M059J (cell line): ENCODE measurements around the gene ACSS1. TPM values are rescaled to one million over a fixed set of nuclear protein-coding genes. Genes with fewer than 3 reads are reported as not detected.

Source experiments
- DNase-seq: peaks from one replicate; pipeline ENCODE4 v3.0.0-alpha.2; 2012; ENCODE audit warnings: low read depth
- total RNA-seq: library from RNA; depleted of rRNA; stranded (reverse); fragments of >200 nt; shearing (Covaris generic); gene quantifications from 2 replicates; pipeline ENCODE4 v1.2.3, GENCODE V29; 2014

The ACSS1 gene
- total RNA-seq, 1 experiment from 2014 or later: 0.32 TPM

DNA sequence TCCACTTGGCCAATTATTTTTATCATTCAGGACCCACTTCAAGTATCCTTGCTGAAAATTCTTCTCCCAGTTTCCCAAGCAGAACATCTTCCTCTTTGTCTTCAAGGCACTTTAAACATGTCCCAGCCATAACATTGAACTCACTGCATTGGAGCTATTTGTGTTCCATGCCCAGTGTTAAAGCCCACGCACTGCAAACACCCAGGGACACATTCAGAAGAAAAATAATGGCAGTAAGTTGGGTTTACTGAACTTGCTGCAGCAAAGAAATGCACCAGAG lies 63.8 kb downstream of the ACSS1 start:
- no peak for DNase-seq

DNA sequence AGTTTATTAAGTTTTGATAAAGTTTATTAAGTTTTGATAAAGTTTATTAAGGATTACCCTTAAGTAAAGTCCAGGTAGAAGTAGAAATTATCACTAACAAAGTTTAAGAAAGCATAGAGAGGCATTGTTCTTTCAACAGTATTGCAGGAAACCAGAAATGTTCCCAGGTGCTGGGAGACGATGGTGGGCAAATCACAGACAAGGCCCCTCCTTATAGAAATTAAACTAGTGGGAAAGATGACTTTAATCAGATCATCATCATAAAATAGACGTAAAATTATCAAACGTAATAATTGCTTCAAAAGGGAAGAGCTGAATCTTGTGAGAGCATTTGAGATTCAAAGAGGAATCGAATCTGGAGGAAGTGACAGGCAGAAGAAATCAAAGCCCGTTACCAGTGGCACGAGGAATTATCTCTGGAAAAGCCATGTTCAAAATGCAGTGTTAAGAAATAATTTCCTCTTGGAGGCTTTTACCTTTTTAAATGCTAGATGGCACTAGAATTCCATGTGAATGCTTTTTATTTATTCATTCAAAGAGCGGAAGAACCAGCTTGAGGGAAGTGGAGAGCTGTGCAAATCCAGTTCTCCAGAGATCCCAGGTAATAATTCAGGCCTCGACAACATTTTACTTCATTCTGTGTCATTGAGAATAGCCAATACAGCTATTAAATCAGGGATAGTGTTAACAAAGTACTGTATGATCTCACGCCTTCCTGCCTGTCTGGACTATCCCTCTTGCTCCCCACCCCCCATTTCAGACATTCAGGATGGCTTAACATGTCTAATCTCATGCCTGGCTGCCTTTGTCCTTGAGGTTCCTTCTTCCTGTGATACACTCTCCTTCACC lies 64.4 kb downstream of the ACSS1 start:
- peak; percentile 75 for DNase-seq

DNA sequence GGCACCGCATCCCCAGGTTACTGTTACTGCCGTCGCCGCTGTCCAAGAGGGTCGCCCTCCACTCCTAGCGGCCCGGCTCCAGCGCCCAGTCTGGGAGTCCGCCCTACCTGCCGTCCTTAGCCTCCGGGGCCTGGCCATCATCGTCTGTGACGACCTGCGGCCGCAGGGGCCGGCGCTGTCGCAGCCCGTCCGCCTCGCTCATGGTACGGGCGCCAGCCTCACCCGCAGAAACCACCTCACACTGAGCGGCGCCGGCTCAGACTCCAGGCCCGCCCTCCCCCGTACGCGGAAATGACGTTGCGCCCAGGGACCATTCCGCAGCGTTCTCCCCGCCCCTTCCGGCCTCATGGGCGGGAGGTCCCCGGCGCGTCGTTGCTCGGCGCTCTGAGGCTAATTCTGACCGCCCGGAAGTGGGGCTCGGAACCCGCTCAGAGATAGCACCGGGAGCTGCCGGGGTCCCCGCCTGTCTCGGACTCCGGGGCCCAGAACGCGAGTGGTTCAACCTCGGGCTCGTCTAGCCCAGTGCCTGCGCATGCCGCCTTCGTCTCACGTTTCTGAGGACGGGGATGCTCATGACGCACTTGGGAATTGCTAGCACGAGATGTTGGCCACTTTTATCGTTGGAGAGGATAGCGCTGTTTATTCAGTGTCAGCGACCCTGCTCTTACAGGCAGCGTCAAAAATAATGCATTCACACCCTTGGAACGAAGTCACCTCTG lies 65.3 kb downstream of the ACSS1 start, which contains the start of gene APMAP:
Gene APMAP (minus strand): TSS at position 265 of the 719 bp plus-strand sequence. CDS start 63 bp downstream, at position 202.
- DNase-seq: peak; percentile 95

DNA sequence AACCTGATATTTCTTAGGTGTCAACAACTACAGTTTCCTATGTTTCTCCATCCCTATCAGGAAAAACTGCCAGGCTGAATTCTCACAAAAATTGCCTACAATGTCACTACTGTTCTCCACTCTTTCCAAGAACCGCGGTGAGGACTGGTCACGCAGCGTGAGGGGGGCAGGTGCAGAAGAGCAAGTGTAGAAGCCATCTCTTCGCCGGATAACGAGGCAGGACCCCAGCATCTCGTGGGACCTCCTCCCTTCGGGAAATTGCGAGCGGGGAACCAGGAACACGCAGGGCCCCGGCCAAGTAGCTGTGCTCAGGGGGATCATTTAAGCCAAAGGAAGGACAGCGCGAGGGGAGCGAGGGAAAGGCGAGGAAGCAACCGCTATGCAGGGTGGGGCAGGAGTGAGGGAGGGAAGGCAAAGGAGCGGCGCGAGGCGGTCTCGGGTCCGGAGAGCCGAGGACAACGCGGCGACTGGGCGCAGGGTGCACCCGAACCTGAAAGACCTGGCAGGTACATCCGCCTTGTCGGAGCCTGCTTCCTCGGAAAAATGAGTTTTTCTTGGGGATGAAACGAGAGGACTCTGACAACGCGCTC lies 65.9 kb downstream of the ACSS1 start:
- peak; percentile 49 for DNase-seq

DNA sequence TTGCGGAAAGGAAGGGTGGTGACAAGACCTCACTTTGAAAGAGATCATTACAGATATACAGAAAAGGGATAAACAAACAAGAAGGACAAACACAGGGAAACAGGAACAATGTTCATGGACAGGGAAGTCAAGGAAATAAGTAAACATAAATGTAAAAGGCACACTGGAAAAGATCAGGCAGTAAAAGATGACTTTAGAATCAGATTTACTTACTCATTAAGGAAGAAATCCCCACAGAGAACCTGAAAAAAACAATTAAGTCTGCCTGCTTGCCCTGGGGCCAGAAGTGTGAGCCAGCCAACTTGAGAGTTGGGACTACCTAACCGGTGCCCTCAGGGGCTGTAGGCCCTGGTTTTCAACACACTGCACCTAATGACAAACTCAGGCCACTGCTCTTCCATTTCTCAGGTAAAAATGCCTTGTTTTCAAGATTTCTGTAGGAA lies 67.1 kb downstream of the ACSS1 start:
- peak; percentile 82 for DNase-seq

DNA sequence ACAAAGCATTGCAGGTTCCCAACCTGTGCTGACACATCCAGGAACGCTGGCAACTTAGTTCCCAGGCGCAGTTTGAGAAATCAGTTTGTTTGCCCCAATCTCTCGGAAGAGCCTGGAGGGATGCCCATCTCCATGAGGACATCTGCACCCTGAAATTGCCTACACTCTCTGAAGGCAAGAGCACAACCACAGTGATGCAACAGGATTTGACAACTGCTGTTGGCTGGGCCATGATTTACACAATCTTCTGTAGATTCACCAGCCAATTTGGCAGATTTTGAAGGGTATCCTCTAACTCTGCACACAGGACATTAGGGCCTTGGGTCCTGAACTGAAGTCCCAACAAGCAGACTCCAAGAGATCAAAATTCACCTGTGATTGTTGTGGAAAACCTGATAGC lies 68.8 kb downstream of the ACSS1 start:
- no peak for DNase-seq

DNA sequence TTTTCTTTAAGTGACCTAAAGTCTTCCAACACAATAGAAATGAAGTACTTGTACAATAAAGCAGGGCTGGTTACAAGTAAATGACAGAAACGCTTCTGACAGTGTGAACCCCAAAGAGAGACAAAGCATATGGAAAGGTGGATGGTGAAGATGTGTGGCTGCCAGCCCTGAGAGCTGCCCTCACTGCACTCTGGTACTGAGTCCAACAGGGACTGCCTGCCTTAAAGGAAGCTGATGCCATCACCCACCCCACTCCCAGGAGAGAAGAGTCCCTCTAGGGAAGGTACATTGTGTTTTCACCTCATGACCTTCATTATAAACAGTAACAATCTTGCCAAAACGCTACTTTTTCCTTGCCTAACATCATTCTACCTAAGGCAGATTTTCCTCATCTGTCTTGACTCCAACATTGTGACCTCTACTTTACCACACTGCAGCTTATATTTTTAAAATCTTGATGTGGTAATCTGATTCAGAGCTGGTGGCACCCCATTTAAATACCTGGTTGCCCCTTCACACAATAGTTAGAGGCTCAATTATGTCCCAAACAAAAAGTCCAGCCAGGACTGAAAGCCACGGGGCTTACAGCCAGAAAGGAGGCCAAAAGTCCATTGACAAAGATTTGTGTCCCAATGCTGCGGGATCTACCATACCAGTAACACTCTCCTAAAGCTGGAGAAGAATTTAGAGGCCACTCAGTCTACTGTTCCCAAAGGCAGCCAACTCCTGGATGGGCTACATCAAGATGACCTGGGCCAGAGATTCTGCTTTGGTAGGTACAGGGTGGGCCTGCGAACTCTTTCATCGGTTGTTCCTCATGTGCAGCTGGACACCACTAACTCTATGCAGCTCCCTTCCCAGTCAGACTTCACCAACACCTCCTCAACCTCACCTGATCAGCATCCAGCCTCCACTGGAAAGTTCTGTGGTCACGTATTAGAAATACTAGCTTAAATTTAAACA lies 69.8 kb downstream of the ACSS1 start:
- DNase-seq: no peak

DNA sequence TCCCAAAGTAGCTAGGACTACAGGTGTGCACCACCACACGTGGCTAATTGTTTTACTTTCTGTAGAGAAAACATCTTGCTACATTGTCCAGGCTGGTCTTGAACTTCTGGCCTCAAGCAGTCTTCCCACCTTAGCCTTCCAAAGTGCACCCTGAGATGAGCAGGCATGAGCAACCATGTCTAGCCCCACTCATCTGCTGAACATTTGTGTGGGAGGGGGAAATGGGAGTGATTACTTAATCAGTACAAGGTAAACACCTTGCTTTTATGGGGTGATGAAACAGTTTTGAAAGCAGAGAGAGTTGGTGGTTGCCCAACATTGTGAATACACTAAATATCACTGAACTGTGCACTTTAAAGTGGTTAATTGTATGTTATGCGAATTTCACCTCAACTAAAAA lies 70.7 kb downstream of the ACSS1 start:
- no peak for DNase-seq

DNA sequence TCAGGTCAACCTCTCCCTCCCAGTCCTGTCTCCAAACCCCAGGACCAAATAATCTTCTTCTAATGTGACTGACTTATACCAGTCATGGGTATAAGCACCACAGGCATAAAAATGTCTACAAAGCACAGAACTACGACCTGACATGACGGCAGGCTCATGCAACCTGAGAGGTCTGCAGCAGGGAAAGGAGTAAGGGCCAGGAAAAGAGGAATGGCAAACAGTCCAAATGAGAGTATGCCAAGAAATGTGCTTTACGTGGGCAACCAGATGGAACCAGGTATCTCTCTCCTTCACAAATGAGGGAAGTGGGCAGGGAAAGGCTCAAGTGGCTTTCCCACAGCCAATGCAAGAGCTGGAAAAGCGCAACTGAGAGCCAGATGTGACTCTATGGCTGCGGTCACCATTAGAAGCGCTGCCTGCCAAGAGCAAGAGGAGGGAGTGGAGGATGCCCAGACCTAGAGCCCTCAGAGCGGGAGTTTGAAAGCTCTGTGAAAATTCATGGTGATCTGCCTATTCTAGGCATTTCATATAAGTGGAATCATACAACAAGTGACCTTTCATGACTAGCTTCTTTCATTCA lies 71.4 kb downstream of the ACSS1 start:
- no peak for DNase-seq

DNA sequence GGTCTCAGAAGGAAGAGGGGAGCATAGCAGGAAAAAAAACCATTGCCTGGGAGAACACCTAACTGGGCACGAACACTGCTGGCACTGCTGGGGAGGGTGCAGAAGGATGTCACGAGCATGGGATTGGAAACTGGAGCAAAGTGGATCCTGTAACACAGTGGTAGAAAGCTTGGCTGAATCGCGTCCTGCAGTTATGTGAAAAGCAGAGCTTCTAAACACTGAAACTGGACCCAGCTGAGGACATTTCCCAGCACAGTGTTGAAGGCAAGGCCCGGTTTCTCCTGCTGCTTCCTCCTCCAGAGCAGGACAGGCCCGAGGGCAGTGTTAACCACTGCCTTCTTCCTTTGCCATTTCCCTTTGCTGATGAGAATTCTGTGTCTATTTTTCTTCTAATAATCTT lies 72.1 kb downstream of the ACSS1 start:
- no peak for DNase-seq

DNA sequence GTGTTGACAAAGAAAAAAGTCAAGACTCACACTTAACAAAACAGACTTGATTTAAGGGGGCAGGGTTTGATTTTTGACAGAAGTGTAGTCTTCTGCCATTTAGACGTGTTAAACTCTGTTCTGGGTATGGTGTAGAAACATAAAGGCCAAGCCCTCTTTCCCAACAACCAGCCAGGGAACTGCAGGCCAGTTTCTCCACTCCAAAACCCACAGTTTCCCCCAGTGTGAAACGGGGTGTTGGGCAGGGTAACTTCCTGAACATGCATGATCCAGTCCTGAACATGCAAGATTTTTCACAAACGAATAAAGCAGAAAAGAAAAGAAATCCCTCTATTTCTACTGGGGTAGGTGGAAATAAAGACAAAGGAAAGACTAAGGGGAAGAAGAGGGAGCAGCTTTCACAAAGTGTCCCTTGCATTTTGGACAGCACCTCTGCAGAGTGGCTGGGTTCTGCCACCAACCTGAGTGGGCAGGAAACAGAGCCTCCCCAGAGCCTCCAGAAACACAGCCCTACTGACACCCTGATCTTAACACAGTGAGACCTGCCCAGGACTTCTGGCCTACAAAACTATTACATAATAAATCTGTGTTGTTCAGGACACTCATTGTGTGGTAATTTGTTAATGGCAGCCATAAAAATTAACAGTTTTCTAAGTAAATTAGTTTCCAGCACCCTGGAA lies 72.8 kb downstream of the ACSS1 start:
- DNase-seq: no peak

DNA sequence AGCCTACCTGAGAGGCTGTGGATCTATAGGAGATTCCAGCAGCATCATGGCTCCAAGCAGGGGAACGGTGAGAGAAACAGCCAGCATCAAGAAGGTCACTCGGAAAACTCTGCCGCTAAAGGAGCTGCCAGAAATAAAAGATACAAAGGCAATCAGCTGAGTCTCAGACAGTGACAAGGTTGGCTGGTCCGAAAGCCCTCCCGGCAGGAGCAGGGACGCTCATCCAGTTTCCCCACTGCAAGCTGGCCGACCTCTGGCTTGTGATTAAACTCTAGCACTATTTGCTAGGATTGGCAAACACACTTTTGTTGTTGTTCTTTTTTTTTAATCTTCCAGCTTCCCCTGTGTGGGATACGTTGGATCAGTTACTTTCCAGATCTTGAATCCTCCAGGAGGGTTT lies 74.0 kb downstream of the ACSS1 start:
- no peak for DNase-seq

DNA sequence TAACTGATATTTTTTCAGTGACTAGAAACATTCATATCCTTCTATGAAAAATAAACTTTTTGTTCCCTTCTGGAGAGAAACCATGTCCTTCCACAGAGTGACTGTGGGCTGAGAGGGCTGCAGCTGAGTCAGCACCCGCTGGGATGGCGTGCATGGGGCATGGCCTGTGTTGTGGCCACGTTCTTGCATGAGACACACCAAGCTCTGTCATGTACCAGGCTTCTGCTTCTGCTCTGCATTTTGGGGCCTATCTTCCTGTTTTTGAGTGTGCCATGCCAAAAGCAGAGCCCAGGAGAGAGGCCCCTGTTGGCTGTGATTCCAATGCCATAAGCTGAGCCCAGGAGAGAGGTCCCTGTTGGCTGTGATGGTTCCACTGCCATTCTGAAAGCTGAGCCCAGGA lies 76.1 kb downstream of the ACSS1 start:
- no peak for DNase-seq

DNA sequence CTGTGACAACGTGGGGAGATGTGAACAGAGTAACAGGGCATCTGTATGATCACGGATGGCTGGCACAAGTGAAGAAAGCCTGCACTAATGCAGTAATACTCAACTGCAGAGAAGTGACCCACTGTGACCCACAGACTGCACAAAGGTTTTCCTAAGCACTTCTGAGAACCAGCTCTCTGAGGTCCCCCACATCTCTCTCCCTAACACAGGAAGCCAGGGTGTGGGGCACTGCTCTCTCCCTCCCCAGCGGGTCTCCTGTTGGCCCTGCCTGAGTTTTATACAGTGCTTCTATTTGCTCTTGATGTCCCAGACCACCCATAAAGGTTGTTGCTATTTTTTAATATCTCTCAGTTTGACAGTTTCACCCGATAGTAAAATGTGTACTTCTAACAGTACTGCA lies 76.7 kb downstream of the ACSS1 start:
- DNase-seq: no peak

DNA sequence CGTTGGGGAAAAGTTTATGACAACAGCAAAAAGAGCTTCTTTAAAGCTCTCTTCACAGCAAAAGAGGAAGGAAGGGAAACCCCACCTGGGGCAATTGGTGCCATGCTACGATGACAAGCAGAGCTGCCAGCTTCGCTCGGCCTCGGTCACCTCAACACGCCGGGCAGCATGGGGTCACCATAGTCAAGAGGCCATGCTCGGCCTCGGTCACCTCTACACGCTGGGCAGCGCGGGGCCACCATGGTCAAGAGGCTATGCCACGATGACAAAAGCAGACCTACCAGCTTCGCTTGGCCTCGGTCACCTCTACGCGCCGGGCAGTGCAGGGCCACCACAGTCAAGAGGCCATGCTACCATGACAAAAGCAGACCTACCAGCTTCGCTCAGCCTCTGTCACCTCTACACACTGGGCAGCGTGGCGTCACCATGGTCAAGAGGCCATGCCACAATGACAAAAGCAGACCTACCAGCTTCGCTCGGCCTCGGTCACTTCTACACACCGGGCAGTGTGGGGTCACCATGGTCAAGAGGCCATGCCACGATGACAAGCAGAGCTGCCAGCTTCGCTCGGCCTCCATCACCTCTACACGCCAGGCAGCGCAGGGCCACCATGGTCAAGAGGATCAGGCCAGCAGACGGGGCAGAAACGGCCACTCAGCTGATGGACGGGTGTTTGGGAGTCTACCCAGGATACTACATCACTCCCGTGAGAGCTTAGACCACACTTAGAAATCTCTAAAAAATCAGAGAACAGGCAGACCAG lies 77.5 kb downstream of the ACSS1 start:
- DNase-seq: no peak

DNA sequence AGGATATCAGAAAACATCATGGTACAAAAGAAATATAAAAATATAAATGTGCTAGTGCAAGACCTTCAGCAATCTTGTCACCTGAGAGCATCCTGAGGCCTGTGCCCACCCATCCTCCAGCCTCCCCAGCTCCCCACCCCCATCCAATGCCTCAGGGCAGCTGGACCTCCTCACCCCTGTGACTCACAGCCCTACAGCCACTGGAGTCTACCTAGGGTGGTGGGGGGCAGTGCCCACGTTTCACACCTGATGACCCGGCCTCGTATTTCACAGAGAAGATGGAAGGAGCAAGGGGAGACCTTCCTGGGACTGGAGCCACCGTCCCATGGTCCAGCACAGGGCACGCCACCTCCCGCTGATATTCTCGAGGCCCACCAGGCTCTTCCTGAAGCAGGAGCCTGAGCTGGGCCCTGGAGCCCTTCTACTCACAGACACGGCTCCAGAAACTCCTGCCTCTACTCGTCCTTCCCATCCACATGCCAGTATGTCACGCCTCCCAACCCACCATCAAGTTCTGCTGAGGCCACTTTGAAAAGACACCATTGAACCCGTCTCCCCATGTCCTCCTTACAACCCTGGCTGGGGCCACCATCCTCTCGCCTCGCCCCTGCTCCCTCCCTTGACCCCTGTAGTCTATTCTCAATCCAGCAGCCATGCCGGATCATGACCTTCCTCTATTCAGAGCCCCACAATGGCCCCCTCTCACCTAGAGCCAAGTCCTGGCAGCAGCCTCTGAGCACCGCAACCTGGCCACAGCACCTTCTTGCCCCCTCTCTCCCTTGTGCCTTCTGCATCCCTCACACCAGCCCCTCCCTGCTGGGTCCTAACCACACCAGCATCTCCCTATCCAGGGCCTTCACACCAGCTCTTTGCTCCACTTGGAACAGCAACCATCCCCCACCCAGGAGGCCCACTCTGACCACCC lies 78.6 kb downstream of the ACSS1 start:
- no peak for DNase-seq

DNA sequence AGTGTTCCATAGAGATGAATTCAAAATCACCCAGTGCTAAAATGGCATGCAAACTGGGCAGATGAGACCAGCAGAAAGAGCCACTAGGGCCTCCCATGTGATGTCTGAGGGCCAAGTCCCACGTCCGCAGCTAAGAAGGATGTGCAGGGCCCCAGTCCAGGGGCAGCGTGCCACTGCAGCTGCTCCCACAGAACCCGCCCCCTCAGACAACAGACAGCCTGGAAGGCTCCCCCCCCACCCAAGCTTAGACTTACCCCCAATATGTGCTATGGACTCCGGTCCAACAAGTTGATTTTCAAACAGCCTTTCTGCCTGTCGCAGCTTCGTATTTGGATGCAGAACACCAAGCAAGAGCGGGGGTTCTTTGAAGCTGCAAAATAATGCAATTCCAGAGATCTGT lies 79.4 kb downstream of the ACSS1 start:
- no peak for DNase-seq

DNA sequence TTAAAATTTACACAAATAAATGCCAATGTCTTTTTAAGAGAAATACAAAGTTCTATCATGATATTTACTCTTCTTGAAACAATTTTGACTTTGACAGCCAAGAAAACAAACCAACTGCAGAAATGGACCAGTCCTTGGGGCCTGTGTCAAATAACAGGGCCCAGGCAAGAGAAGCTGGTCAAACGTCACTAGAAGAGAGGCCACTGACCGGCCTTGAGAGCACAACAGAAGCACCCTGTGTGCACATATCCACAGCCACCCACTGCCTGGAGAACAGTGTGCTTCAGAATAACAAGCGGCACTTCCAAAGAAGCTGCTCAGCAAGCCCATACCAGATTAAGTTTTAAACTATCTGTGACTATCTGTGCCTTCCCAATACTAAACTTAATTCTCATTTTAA lies 80.1 kb downstream of the ACSS1 start:
- no peak for DNase-seq

DNA sequence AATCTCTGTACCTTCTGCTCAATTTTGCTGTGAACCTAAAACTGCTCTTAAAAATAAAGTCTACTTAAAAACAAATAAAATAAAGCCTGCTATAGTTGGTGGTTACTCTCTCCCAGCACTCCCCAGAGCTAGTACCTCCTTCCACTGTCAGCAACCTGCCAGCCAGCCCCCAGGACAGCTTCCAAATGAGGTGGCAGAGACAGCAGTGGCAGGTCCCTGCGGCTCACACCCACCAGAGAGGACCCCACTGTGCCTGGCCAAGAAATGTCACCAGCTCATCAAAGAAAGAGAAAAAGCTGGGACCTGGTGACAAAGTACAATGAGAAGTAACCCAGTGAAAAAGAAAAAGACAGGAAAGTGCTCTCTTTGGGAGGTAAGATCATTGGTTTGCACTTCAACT lies 80.6 kb downstream of the ACSS1 start:
- DNase-seq: no peak
